ENCODE results near the gene TPST2.

TPST2 gene

DNA sequence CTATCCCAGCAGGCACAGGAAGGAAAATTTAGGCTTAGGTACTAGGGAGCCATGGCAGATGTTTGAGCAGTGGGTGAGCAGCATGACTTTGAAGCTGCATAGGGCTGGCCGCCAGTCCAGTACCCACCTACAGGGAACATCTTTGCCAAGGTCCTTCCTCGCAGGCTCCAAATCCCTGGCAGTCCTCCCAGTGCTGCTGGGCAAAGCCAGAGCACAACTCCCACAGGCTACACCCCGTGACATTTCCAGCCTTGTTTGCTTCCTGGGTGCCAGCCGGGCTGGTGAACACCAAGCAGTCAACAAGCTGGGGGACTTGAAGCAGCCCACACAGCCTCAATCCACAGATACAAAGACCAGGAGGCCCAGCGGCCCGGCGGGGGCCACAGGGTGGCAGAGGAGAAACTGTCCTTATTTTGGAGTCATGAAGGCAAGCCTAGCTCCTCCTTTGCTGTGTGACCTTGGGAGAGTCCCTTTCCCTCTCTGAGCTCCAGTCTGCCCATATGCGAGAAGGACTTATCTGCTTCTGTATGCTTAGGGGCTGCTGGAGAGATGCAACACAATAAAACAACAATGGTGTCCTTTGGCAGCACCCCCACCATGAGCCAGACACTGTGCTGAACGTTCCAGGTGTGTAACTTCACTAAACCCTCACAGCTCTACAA lies 28.0 kb downstream of the TPST2 start:
- Histone ChIP-seq H3K27me3 (ENCODE audit: control insufficient read depth in 1 of 2, insufficient read depth in 2 of 2, low read length in 2 of 2) (no peaks in the 10 kb centered on the region), H3K9me3 (ENCODE audit: control insufficient read depth in 1 of 2, low read length in 2 of 2) (no peaks in the 10 kb centered on the region), H3K27ac (ENCODE audit: low read depth, low read length) (no peak overlapping the region), H3K9ac (ENCODE audit: low read depth in 1 of 2, low read length in 2 of 2) (no peak overlapping the region), H3K36me3 (ENCODE audit: control insufficient read depth in 1 of 2, insufficient read depth in 2 of 2, low read length in 2 of 2) (peaks cover 5 to 10% of the 10 kb centered on the region in 2 donors), H3K4me1 (ENCODE audit: control insufficient read depth in 1 of 2, insufficient read depth in 2 of 2, low read length in 2 of 2) (no peaks in the 10 kb centered on the region), H3K4me3 (ENCODE audit: low read depth in 1 of 2, low read length in 2 of 2) (no peak overlapping the region)

DNA sequence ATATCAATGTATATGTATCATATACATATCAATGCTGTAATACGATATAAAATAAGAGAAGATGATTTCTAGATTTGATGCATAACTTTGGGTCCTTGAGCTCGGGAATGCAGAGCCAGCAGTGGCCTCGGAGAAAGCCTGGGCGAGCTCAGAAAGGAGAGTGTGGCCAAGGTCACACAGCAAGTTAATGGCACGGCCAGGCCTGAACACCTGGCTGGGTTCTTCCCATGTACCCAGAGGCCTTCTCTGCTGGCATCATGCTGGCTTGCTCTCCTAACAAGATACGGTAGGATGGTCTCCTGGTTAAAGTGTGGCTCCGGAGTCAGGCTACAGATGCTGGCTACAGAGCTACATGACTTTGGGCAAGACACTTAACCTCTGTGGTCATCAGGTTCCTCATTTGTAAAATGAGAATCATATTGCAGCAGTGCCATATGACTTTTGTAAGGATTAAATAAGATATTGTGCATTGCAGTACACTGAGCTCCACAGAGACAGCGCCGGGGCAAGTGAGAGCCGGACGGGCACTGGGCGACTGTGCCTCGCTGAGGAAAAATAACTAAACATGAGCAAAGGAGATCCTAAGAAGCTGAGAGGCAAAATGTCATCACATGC lies 29.9 kb downstream of the TPST2 start:
- Histone ChIP-seq H3K4me1 (ENCODE audit: control insufficient read depth in 1 of 2, insufficient read depth in 2 of 2, low read length in 2 of 2) (no peaks in the 10 kb centered on the region), H3K9ac (ENCODE audit: low read depth in 1 of 2, low read length in 2 of 2) (no peak overlapping the region), H3K27me3 (ENCODE audit: control insufficient read depth in 1 of 2, insufficient read depth in 2 of 2, low read length in 2 of 2) (no peaks in the 10 kb centered on the region), H3K4me3 (ENCODE audit: low read depth in 1 of 2, low read length in 2 of 2) (no peak overlapping the region), H3K36me3 (ENCODE audit: control insufficient read depth in 1 of 2, insufficient read depth in 2 of 2, low read length in 2 of 2) (peaks cover 5 to 10% of the 10 kb centered on the region in 2 donors), H3K9me3 (ENCODE audit: control insufficient read depth in 1 of 2, low read length in 2 of 2) (no peaks in the 10 kb centered on the region), H3K27ac (ENCODE audit: low read depth, low read length) (no peak overlapping the region)

DNA sequence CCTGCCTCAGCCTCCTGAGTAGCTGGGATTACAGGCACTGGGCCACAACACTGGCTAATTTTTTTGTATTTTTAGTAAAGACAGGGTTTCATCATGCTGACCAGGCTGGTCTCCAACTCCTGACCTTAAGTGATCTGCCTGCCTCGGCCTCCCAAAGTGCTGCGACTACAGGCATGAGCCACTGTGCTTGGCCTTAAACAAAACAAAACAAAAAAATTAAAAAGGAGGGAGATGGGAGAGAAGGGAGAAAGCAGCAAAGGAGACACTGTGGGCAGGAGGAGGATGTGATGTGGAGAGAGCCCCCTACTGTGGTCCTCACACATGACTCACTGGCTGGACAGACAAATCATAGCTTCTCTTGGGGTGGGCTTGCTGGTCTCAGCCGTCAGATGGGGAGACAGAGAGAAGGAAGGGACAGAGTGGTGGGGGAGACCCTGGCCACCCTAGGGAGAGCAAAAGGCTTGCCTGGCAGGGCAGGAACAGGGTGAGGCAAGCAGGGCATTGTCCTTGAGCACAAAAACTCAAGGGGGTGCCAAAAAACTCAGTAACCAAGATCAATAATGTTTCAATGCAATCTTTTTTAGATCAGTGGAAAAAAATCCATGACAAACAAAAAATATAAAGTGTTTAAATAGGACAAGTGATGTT lies 31.6 kb downstream of the TPST2 start:
- Histone ChIP-seq H3K4me3 (ENCODE audit: low read depth in 1 of 2, low read length in 2 of 2) (no peak overlapping the region), H3K27ac (ENCODE audit: low read depth, low read length) (no peak overlapping the region), H3K9ac (ENCODE audit: low read depth in 1 of 2, low read length in 2 of 2) (no peak overlapping the region), H3K27me3 (ENCODE audit: control insufficient read depth in 1 of 2, insufficient read depth in 2 of 2, low read length in 2 of 2) (no peaks in the 10 kb centered on the region), H3K9me3 (ENCODE audit: control insufficient read depth in 1 of 2, low read length in 2 of 2) (no peaks in the 10 kb centered on the region), H3K4me1 (ENCODE audit: control insufficient read depth in 1 of 2, insufficient read depth in 2 of 2, low read length in 2 of 2) (no peaks in the 10 kb centered on the region), H3K36me3 (ENCODE audit: control insufficient read depth in 1 of 2, insufficient read depth in 2 of 2, low read length in 2 of 2) (peaks cover 0 to 5% of the 10 kb centered on the region in 2 donors)

DNA sequence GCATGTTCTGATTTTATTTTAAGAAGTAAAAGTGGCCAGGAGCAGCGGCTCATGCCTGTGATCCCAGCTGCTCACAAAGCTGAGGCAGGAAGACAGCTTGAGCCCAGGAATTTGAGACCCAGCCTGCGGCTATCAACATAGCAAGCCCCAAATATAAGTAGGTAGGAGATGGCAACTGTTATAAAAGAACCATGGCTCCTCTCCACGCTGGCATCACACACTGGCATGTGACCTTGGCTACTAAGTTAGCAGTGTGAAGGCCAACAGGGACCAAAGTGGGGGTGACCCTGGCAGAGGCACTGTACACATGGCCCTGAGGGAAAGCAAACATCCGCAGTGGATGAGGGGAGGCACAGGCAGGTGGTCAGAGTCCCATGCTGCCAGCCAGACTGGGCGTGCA lies 33.0 kb downstream of the TPST2 start:
- Histone ChIP-seq H3K27me3 (ENCODE audit: control insufficient read depth in 1 of 2, insufficient read depth in 2 of 2, low read length in 2 of 2) (no peaks in the 10 kb centered on the region), H3K9me3 (ENCODE audit: control insufficient read depth in 1 of 2, low read length in 2 of 2) (no peaks in the 10 kb centered on the region), H3K27ac (ENCODE audit: low read depth, low read length) (no peak overlapping the region), H3K4me1 (ENCODE audit: control insufficient read depth in 1 of 2, insufficient read depth in 2 of 2, low read length in 2 of 2) (no peaks in the 10 kb centered on the region), H3K9ac (ENCODE audit: low read depth in 1 of 2, low read length in 2 of 2) (no peak overlapping the region), H3K36me3 (ENCODE audit: control insufficient read depth in 1 of 2, insufficient read depth in 2 of 2, low read length in 2 of 2) (peaks cover 0 to 5% of the 10 kb centered on the region in 2 donors), H3K4me3 (ENCODE audit: low read depth in 1 of 2, low read length in 2 of 2) (no peak overlapping the region)

DNA sequence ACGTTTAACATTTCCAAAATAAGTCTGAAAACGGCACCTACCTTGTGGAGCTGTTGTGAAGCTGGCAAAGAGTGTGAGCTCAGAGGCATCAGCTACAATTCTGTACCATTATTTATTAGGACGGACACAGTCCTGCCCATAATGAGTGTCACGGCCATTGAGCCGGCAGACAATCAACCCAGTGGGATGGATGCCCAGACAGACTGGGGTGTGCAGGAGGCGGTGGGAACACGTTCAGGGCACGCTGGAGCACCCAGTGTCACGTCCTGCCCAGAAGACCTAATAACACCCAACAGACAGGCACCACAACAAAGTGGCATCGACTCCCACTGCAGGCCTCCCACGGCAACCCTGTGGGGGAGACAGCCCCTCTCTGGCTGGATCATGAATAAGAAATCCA lies 34.5 kb downstream of the TPST2 start:
- Histone ChIP-seq H3K4me1 (ENCODE audit: control insufficient read depth in 1 of 2, insufficient read depth in 2 of 2, low read length in 2 of 2) (no peaks in the 10 kb centered on the region), H3K4me3 (ENCODE audit: low read depth in 1 of 2, low read length in 2 of 2) (no peak overlapping the region), H3K27me3 (ENCODE audit: control insufficient read depth in 1 of 2, insufficient read depth in 2 of 2, low read length in 2 of 2) (no peaks in the 10 kb centered on the region), H3K9ac (ENCODE audit: low read depth in 1 of 2, low read length in 2 of 2) (no peak overlapping the region), H3K27ac (ENCODE audit: low read depth, low read length) (no peak overlapping the region), H3K36me3 (ENCODE audit: control insufficient read depth in 1 of 2, insufficient read depth in 2 of 2, low read length in 2 of 2) (peaks cover 0 to 5% of the 10 kb centered on the region in 2 donors), H3K9me3 (ENCODE audit: control insufficient read depth in 1 of 2, low read length in 2 of 2) (no peaks in the 10 kb centered on the region)

DNA sequence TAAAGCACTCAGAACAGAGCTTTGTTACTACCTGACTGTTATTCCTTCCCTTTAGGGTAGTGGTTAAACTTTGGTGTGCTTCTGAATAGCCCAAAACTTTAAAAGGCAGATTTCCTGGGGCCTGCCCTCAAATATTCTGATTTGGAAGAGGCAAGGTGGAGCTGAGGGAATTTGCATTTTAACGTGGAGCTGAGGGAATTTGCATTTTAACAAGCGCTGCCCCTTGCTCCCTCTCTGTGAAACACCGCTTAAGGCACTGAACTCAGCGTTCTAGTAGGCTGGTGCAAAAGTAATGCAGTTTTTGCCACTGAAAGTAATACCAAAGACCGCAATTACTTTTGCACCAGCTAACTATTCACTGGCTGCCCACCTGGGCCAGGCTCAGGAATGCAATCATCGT lies 35.0 kb downstream of the TPST2 start:
- H3K9me3 ChIP-seq (ENCODE audit: control insufficient read depth in 1 of 2, low read length in 2 of 2), result no peaks in the 10 kb centered on the region
- no peak overlapping the region for H3K9ac ChIP-seq (ENCODE audit: low read depth in 1 of 2, low read length in 2 of 2)
- no peaks in the 10 kb centered on the region for H3K27me3 ChIP-seq (ENCODE audit: control insufficient read depth in 1 of 2, insufficient read depth in 2 of 2, low read length in 2 of 2)
- H3K27ac ChIP-seq (ENCODE audit: low read depth, low read length), result no peak overlapping the region
- H3K4me1 ChIP-seq (ENCODE audit: control insufficient read depth in 1 of 2, insufficient read depth in 2 of 2, low read length in 2 of 2), result no peaks in the 10 kb centered on the region
- no peak overlapping the region for H3K4me3 ChIP-seq (ENCODE audit: low read depth in 1 of 2, low read length in 2 of 2)
- peaks cover 0 to 5% of the 10 kb centered on the region in 2 donors for H3K36me3 ChIP-seq (ENCODE audit: control insufficient read depth in 1 of 2, insufficient read depth in 2 of 2, low read length in 2 of 2)

DNA sequence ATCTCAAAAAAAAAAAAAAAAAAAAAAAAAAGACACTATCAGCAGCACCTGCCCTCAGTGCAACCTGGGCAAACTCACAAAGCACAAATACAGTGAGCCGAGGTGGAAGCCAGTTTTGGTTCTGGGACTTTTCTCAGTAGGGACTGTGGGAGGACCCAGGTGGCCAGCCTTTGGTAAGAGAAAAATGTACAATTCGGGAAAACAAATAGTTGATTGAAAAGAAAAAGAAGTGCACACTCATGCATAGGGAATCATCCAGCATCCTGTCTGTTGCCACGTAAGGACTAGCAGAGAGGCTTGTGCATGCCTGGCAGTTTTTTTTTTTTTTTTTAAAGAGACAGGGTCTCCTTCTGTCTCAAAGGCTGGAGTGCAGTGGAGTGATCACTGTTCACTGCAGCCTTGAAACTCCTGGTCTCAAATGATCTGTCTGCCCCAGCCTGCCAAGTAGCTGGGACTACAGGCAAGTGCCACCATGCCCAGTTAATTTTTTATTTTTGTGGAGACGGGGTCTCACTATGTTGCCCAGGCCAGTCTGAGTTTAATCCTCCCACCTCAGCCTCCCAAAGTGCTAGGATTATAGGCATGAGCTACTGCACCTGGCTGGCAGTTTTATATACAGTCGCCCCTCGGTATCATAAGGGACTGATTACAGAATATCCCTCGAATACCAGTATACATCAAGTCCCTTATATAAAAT lies 36.7 kb downstream of the TPST2 start:
- H3K9ac ChIP-seq (ENCODE audit: low read depth in 1 of 2, low read length in 2 of 2), result no peak overlapping the region
- H3K36me3 ChIP-seq (ENCODE audit: control insufficient read depth in 1 of 2, insufficient read depth in 2 of 2, low read length in 2 of 2), result peaks cover 0 to 5% of the 10 kb centered on the region in 2 donors
- no peaks in the 10 kb centered on the region for H3K27me3 ChIP-seq (ENCODE audit: control insufficient read depth in 1 of 2, insufficient read depth in 2 of 2, low read length in 2 of 2)
- H3K4me3 ChIP-seq (ENCODE audit: low read depth in 1 of 2, low read length in 2 of 2), result no peak overlapping the region
- no peaks in the 10 kb centered on the region for H3K9me3 ChIP-seq (ENCODE audit: control insufficient read depth in 1 of 2, low read length in 2 of 2)
- no peak overlapping the region for H3K27ac ChIP-seq (ENCODE audit: low read depth, low read length)
- no peaks in the 10 kb centered on the region for H3K4me1 ChIP-seq (ENCODE audit: control insufficient read depth in 1 of 2, insufficient read depth in 2 of 2, low read length in 2 of 2)

DNA sequence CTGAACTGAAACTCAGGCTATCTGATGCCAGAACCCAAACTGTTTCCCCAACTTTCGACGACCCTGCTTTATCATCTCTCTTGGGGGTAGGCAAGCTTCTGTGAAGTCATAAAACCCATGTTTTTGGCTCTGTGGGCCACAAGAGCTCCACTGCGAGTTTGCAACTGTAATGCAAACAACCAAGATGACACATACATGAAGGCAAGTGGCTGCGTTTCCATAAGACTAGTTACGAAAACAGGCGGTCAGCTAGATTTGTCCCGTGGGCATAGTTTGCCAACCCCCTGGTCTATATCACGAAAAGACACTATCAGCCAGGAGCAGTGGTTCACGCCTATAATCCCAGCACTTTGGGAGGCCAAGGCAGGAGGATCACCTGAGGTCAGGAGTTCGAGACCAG lies 37.5 kb downstream of the TPST2 start:
- Histone ChIP-seq H3K9me3 (ENCODE audit: control insufficient read depth in 1 of 2, low read length in 2 of 2) (no peaks in the 10 kb centered on the region), H3K4me3 (ENCODE audit: low read depth in 1 of 2, low read length in 2 of 2) (no peak overlapping the region), H3K27ac (ENCODE audit: low read depth, low read length) (no peak overlapping the region), H3K9ac (ENCODE audit: low read depth in 1 of 2, low read length in 2 of 2) (no peak overlapping the region), H3K36me3 (ENCODE audit: control insufficient read depth in 1 of 2, insufficient read depth in 2 of 2, low read length in 2 of 2) (peaks cover 0 to 5% of the 10 kb centered on the region in 2 donors), H3K27me3 (ENCODE audit: control insufficient read depth in 1 of 2, insufficient read depth in 2 of 2, low read length in 2 of 2) (no peaks in the 10 kb centered on the region), H3K4me1 (ENCODE audit: control insufficient read depth in 1 of 2, insufficient read depth in 2 of 2, low read length in 2 of 2) (no peaks in the 10 kb centered on the region)

DNA sequence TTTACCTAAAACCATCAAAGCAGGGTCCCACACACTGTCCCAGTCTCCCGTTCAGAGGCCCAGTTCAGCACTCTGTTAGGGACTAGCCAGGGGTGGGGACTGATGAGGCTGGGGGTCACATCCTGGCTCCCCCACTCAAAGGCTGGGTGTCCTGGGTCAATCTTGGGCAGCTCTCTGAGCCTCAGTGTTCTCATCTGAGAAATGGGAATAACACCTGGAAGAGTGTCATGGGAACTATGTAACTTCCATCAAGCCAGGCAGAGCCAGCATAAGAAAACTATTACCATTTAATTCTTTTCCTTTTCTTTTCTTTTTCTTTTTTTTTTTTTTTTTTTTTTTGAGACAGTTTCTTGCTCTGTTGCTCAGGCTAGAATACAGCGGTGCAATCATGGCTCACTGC lies 38.4 kb downstream of the TPST2 start:
- H3K4me1 ChIP-seq (ENCODE audit: control insufficient read depth in 1 of 2, insufficient read depth in 2 of 2, low read length in 2 of 2), result no peaks in the 10 kb centered on the region
- peaks cover 0 to 5% of the 10 kb centered on the region in 2 donors for H3K36me3 ChIP-seq (ENCODE audit: control insufficient read depth in 1 of 2, insufficient read depth in 2 of 2, low read length in 2 of 2)
- no peaks in the 10 kb centered on the region for H3K9me3 ChIP-seq (ENCODE audit: control insufficient read depth in 1 of 2, low read length in 2 of 2)
- H3K27me3 ChIP-seq (ENCODE audit: control insufficient read depth in 1 of 2, insufficient read depth in 2 of 2, low read length in 2 of 2), result no peaks in the 10 kb centered on the region
- H3K4me3 ChIP-seq (ENCODE audit: low read depth in 1 of 2, low read length in 2 of 2), result no peak overlapping the region
- H3K27ac ChIP-seq (ENCODE audit: low read depth, low read length), result no peak overlapping the region
- no peak overlapping the region for H3K9ac ChIP-seq (ENCODE audit: low read depth in 1 of 2, low read length in 2 of 2)

DNA sequence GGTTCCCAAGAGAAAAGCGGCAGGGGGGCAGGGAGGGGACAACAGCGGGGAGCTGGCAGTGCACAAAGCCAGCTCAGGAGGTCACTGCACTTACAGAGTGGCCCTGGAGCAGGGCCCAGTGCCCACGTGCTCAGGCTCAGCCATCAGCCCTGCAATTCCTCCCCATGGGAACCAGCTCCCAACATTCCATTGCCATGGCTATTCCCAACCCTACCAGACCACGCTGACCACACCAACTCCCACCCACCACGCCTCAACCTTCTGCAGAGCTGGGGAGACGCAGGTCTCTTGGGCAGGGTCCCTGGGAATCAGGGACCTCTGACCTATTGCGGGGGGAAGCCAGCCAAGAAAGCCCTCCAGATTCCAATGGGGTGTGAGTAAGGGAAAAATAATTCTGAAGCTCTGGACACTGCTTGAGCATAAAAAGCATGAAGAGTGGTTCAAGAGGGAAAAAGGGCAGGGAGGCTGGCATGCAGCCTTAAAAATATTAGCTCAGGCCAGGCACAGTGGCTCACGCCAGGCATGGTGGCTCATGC lies 39.4 kb downstream of the TPST2 start:
- Histone ChIP-seq H3K9me3 (ENCODE audit: control insufficient read depth in 1 of 2, low read length in 2 of 2) (no peaks in the 10 kb centered on the region), H3K4me3 (ENCODE audit: low read depth in 1 of 2, low read length in 2 of 2) (no peak overlapping the region), H3K4me1 (ENCODE audit: control insufficient read depth in 1 of 2, insufficient read depth in 2 of 2, low read length in 2 of 2) (no peaks in the 10 kb centered on the region), H3K27me3 (ENCODE audit: control insufficient read depth in 1 of 2, insufficient read depth in 2 of 2, low read length in 2 of 2) (no peaks in the 10 kb centered on the region), H3K9ac (ENCODE audit: low read depth in 1 of 2, low read length in 2 of 2) (no peak overlapping the region), H3K36me3 (ENCODE audit: control insufficient read depth in 1 of 2, insufficient read depth in 2 of 2, low read length in 2 of 2) (peaks cover 0 to 3% of the 10 kb centered on the region in 2 donors), H3K27ac (ENCODE audit: low read depth, low read length) (no peak overlapping the region)

Measured in duodenal mucosa (tissue), 2 donors.